HG03460 (cell line): Measurements from ENCODE around the gene NR3C2.

ENCODE experiments used
- ATAC-seq: cut with Tn5 transposase; IDR thresholded peaks from one replicate; pipeline ENCODE4 v1.9.1; 2021; ENCODE audit not compliant: unreplicated experiment

The NR3C2 gene

DNA sequence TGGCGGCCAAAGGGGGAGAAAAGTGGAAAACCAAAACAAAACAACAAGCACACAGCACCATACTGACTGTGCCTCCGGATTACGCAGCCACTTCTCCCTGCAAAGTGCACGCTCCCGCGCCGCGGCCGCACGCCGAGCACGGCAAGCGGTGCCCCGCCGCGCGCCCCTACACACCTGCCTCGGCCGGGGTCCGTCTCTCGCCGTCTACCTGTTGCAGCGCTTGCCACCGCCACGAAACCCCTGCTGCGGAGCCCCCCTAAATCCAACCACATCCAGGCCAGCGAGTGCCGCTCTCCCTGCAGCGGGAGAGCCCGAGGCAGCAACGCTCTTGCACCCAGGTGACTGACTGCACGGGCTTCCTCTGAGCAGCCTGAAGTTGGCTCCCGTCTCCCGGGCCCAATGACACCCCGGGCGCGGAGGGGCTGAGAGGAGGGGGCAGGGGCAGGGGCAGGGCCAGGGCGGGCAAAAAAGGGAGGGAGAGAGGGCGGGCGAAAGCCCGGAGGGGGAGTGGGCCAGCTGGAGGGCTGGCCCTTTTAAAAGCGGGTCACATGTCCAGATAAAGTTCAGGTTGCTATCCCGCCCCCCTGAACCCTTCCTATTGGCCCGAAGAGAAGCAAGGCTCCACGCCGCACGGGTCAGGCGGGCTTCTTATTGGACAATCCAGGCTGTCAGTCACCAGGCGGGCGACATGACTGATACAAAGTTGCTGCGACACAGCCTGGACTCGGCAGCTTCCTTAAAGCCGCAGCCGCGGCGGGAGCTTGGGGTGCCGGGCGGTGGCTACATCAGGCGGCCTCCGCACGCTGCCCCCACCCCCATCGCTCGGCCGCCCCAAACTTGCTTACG lies at the start of gene NR3C2:
NR3C2 (minus strand) TSS at position 429 of the 846 bp plus-strand sequence.
- ATAC-seq: peak; percentile 98

DNA sequence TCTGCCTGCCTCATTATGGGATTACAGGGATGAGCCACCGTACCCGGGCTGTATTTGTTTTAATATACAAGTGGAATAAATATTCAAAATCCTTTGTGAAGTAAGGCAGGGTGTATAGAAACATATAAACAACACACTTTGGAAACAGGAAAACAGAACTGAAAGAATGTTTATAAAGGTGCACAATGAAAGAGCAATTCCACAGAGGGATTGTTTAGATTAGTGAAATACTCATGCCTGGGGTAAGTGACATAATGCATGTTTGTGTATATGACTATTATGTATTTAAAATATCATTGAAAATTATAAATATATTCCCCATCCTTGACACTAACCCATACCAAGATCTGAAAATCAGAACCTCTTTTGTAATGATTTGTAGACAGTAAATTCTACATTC lies 45.0 kb upstream of the NR3C2 start:
- no peak for ATAC-seq

DNA sequence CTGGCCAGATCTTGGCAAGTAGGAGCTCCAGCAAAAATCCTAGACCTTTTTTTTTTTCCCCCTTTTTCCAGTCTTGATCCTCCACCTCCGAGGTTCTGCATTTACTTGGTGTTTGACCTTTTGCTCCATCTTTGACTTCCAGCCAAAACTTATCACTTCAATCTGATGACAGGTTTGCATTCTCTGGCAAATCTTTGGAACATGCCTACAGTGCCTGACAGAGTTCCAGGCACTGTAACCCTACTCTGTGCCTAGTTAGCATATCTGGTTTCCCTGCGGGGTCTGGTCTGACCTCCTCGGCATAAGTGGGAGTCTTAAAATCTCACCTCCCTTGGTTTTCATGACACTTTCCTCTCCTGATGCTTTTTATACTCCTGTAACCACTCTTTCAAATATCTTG lies 39.4 kb upstream of the NR3C2 start:
- no peak for ATAC-seq

DNA sequence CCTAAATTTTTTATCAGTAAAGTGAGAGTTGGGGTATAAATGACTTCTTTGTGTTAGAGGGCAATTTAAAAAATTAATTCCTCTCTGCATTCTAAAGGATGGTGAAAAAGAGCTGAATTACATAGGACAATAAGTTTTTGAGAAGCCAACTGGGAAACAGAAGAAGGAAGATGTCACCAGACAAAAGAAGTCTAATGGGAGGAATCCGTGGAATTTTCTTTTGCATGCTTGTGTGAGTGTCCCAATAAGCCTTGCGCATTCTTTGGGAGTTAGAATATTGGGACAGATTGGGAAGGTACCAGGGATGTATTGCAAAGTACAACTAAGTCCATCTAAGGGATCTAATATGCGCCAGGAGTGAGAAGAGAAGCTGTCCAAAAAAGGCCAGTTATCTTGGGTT lies 35.1 kb upstream of the NR3C2 start:
- ATAC-seq: no peak

DNA sequence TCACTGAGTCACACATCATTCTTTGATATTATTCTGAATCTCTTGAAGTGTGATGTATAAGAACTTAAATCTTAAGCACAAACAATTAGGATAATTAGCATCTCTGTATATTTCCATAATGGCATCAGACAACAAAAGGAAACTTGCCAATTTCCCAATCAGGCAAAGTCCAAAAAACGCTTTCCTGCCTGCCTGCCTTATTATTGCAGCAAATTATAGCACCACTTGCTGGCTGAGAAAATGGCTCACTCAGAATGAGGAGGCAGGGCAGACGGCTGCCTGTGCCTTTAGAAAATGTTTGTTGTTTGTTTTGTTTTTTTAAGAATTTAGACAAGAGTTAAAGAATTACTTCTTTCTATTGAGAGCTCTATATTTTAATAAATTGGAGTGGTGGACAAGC lies 27.7 kb upstream of the NR3C2 start:
- no peak for ATAC-seq

DNA sequence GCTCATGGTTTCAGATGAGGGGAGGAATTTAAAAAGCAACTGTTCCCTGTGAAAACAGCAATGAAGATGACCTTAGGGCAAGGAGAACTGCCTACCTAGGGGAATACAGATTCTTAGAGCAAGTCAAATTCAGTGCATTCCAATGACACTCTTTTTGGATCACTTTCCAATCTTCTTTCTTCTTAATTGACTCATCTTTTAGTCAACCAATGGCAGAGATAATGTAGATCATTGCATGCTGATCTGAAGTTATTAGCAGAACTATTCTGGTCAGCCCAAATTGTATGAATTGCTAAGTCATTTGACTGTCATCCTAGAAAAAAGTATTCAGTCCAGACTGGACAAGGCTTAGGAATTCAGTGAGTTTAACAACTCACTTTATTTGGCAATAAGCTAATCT lies 12.6 kb upstream of the NR3C2 start:
- ATAC-seq: no peak

DNA sequence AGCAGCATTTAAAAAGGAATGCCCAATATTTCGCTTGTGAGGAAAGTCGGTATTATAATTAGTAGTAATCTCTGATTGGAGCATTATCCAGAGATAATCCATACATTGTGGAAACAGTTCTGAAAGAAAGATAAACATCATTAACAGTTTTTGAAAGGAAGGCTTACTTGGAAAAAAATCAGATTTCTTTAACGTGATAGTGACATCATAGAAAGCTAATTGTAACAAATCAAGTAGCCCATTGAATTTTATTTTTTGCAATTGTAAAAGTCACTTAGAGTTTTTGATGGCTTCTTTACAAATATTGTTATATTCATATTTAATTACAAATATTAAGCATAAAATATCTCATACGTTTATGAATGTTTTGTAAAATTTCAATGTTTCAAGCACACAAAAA lies 11.6 kb upstream of the NR3C2 start:
- no peak for ATAC-seq

DNA sequence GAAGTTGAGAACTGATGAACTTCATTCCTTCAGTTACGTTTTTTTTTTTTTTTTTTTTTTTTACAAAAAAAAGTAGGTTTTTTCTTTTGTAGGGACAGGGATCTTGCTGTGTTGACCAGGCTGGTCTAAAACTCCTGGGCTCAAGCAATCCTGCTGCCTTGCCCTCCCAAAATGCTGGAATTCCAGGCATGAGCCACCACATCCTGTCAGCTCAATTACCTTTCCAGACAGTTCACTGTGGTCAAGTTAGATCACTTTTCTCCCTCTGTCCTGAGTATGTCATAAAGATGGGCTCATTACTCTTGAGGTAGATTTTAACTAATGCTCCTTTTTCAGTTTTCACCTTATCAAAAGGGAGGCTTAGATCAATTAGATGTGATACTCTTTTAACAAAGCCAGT lies 10.8 kb upstream of the NR3C2 start:
- ATAC-seq: no peak

DNA sequence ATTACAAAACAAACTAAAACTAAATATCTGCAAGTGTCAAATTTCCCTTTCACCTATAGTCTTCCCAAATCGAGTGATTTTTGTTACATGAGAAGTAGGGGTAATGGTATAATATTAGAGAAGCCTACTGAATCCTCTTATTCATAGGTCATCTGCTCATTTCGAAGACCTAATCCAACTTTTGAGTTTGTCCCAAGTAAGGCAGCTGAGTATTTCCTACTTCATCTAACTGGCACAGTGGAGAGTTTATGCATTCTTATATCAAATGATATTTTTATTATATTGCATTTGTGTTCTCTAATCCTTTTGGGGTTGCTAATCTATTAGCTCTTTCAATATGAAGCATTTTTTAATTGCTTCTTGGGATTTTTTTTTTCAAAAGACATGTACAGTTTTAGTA lies 7.7 kb upstream of the NR3C2 start:
- no peak for ATAC-seq

DNA sequence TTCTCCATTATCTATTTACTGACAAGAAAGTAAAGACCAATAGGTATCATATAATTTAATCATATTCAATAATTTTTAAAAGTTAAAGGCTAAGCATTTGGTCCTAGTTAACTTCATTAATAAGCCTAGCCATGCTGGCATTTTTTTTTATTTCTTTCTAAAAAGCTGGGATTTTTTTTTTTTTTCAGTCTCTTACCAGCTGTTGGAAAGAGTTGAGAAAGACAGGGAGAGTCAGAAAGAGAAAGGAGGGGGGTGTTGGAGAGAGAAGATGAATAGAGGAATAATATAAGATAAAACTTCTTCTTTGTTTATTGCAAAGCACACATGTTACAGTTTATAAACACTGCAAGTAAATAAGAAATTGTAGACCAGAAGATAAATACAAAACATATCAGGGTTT lies 5.9 kb upstream of the NR3C2 start:
- ATAC-seq: no peak

DNA sequence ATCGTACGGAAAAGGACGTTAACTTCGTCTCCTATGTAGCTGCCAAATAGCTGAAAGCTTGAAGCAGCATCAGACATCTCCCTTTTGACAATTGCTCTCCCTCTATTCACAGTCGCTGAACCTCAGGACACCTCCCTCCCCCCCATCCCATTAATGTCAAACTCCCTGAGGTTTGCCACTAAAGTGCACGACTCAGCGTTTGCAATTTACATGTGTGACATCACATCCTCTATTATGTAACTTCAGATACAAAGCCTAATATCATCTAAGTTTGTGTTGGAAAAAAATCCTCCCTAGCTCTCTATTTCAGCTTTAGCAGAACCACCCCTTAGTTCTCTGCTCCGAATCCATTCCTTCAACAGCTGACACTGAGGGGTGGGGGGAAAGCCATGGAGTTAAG lies 5.5 kb upstream of the NR3C2 start:
- no peak for ATAC-seq

DNA sequence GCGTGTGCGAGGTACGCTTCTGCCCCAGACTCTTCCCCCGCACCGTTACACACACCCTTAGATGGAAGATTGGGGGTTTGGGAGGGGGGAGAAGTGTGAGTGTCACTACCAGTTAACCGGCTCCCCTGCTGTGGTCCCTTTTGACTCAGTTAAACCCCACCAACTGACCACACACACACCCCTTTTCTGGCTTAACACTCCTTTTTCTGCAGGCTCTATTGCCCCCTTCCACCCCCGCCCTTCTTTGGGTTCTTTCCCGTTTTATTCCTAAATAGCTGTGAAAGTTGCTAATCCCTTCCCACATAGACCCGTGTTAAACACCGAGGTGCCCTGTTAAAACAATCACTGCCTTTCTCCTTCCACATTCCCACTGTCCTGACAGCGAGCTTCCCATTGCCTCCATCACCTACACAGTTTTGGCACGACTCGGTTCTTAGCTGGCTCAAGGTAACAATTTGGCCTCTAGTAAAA lies 3.7 kb upstream of the NR3C2 start:
- ATAC-seq: no peak

DNA sequence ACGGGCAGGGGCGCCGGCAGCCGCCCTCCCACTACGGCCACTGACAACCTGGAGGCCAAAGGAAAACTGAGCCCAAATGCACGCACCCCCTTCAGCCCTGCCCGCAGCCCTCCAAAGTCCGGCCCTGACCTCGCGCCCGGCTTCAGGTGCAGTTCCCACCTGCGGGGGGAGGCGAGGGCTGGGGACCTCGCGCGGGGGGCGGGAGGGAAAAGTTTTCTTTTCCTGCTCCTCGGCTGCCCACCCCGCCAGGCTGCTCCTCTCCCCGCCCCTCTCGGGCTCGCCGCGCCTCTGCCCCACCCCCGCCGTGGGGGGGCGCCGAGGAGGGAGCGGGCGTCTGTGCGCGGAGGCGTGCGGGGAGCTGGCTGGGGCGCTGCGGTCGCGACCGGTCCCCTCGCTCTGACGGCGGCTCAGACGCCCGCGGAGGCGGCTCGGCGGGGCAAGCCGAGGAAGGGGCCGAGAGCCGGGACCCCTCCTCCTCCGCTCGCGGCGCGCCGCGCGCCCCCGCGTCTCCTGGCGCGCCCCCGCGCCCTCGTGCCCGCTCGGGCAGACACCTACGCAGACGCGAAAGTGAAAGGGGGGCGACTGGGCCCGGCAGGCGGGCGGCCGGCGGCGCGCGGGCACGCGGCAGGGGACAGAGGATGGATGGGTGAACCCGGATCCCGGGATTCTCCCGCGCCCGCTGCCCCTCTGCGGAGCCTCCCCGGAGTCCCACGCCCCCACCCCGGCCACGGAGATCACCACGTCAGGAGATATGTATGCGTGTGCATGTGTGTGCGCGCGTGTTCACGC lies 3.1 kb upstream of the NR3C2 start:
- ATAC-seq: no peak

DNA sequence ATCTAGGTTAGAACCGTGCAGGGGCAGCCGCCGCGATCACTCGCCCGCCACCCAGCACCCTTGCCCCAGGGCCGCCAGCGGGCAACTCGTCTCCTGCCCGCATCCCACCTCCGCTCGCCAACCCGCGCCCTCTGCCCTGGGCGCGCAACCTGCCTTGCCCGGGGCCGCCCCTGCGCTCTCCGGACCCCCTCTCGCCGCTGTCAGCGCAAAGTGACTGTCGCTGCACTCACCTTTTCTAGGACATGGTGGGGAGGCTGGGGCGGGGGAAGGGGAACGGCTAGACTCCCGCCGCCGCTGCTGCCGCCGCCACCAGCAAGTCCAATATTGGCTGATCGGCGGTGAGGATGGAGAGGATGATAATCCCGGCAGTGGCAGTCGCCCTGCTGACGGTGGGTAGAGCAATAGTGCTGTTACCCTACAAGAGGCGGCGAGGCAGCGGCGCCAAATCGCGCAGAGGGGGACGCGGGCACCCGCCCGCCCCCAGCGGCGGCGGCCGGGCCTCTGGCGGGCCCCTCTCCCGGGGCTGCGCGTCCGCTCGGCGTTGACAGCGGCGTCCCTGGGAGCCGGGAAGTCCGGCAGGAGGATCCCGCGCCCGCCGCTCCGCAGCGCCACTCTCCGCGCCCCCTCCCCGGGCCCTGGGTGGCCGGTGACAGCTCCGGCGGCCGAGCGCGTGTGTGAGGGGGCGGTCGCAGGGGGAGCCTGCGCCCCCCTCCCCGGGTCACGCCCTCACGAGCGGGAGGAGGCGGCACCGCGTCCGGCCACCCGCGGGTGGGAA lies 2.3 kb upstream of the NR3C2 start:
- ATAC-seq: no peak

DNA sequence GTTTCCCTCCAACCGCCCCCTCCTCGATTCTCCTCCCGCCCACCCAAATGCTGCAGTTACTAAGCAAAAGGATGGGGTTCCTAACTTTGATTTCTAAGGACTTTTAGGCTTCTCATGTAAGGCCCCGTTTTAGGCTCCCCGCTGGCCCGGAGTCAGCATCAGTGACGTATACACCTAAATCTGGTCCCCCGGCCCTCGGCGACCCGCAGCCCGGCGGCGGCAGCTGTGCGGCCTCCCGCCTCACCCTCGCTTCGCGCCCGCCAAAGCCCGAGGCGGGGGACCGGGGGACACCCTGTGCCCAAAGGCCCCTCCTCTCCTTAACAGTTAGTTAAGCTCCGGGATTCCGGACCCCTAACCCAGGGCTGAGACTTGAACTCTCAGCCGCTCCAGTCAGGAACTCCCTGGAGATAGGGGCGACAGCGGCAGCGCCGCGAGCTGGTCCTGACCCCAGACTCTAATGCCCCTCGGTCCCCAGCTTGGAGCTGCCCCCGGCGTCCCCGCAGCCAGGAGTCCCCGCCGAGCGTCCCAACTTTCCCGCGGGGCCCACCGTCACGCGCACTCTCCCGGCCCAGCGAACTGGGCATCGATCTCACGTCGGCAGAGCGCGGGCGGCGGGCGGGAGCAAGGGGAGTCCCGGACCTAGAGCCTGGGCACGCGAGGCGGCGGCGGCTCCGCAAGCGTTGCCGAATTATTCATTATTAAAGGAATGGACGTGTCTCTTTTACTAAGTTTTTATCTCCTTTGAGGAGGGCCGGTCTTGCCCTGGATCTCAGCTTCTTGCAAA lies 1.5 kb upstream of the NR3C2 start:
- ATAC-seq: no peak

DNA sequence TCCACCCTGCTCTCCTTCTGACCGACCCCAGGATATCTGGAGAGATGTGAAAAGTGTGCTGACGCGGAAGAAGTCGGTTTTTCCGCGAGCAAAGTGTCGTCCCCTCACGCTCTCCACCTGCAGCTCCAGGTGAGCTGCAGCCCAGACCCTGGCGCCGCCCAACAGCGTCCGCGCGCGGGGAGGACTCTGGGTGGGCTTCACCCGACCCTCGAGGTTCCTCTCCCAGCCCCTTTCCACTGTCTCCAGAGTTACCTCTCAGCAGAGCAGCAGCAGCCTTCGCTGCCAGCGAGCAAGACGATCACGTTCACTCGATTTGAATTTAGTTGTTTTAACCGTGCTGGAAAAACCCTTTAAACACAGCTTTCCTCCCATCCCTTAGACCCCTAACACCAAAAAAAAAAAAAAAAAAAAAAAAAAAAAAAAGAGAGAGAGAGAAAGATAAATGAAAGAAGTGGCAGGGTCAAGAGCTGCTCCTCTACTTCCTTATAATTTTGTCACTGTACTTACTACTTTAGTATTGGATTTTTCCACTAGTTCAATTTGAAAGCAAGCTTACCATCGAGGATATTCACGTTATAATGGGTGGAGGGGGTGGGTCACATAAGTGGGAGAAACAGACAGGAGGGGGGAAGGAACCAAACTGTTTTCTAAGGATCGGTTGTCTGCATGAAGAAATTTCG lies 758 bp upstream of the NR3C2 start:
- peak; percentile 3 for ATAC-seq

DNA sequence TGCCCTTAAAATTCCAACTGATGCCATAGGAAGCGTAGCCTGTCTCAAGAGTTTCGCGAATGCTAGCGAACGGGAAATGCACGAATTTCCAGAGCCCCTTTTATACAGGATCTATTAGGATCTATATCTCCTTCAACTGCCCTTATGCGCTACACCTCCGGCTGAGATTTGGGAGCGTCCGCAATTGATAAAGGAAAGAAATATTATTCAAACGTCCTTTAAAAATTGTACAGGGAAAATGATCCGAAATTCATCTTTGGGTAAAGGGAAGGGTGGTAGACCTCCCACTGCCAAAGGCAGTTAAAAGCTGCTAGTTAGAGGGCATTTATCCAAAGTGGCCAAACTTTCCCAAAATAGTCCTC lies 609 bp downstream of the NR3C2 start:
- ATAC-seq: no peak

DNA sequence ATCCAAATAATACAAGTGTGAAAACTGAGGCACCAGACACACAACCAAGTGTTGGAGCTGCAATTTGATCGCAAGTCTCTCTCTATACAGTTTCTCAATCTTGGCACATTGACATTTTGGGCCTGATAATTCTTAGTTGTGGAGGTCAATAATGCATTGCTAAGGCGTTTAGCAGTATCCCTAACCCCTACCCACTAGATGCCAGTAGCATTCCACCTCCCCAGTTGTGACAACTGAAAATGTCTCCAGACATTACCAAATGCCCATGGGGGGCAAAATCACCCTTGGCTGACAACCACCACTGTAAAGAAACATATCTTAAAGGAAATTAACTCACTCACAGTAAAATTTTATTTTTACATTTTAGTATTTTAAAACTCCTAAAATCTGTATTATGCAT lies 4.2 kb downstream of the NR3C2 start:
- no peak for ATAC-seq

DNA sequence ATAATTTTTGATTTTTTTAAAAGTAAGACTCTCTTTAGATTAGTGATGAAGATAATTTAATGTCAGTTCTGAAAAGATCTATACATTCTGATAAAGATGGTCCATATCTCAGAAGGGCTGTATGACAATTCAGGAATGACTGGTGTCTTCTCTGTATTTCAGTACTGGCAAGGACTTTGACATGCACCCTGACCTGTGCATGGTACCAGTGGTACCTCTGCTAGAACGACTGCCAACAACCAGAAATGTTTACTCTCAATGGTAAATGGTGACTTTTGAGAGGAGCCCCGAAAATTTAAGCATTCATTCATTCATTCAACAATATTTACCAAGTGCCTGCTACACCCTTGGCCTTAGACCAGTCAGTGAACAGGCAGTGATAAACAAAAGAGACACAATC lies 4.8 kb downstream of the NR3C2 start:
- no peak for ATAC-seq

DNA sequence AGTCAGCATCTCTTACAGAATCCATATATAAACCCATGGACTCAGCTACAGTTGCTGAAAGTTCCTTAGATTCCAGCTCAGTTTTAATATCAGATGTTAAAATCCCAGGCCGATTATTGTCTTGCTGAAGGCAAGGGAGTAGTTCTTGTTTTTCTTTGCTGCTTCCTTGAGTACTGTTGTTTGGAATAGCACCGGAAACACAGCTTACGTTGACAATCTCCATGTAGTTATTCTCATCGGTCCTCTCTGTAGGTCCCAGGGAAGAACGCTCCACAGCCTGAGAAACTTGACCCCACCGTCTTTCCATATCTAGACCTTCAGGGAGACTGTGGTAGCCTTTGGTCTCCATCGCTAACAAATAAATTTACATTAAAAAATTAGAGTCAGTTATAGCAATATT lies 5.7 kb downstream of the NR3C2 start:
- no peak for ATAC-seq
